Measurements from ENCODE around the gene PITPNM1.

GRCh38 chr11:67496113-67496512 lies 9.1 kb downstream of the PITPNM1 start:
- TF ChIP-seq CTCF (conservative IDR thresholded peaks at IDR 0.05): no peak
- no peak for TF ChIP-seq ZFX (IDR thresholded peaks at IDR 0.05)
